Measurements from ENCODE around the gene CHRFAM7A.
"Not testable (repeated sequence)": the region's sequence is repeated elsewhere in the genome, so short reads cannot be mapped to it uniquely, and the experiment has no call there.

CHRFAM7A gene

DNA sequence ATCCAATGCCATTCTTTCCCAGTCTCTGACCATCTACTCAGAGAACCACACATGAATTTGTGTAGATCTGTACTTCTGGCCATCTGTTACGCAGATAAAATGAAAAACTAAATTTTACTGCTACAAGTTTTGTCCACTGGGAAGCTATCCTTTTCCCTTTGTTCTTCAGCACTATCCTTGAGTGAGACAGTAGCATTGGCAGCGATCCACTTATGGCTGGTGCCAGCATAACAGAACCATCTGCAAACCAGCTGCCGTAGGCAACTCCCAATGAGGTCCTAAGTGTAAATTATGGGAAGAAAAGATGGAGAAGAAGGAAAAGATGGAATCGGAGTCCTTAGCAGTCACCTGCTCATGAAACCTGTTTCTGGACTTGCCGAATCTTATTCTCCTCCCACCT lies 72.3 kb downstream of the CHRFAM7A start:
- in situ Hi-C loops (cut with MboI; ENCODE audit: low sequenced_read_pairs): not testable (repeated sequence)

DNA sequence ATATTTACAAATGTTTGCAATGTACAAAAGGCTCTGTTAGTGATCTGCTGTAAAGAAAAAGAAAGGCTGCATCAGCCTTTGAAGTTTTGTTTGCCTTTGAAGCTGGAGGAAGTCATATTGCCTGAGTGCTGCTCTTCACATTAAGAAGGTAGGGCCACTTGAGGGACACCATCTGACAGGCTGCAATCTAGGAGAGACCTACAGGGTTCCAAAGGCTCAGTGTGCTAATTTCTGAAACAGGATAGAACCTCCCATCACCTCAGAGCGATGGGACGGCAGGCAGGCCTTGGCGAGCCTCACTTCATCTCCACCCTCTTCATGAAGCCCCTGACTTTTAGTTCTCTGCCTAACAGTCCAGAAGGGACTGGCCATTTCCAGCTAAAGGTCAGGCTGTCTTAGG lies 77.6 kb downstream of the CHRFAM7A start:
- in situ Hi-C loops (cut with MboI; ENCODE audit: low sequenced_read_pairs): not testable (repeated sequence)

DNA sequence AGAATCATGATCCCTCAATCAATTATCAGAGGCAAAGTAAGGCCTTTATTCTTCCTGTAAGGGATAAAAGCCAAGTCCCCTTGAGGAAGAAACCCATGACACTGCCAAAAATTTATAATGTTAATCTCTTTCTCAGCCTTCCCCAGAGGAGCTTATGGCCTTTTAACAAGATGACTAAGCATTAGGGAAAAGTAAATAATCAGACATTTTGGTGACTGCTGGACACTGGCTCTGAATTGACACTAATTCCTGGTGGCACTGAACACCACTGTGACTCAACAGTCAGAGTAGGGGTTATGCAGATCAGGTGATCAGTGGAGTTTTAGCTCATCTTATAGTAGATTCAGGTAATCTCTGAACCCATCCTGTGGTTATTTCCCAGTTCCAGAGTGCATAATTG lies 82.8 kb downstream of the CHRFAM7A start:
- in situ Hi-C loops (cut with MboI; ENCODE audit: low sequenced_read_pairs): not testable (repeated sequence)
